Stimulated activated CD4-positive, alpha-beta T cell treated with anti-CD3 and anti-CD28 coated beads, Interleukin-12 subunit alpha, Interleukin-12 subunit beta, amount 100 ng/mL, for 24 hours (primary cell): ENCODE results near the gene FAM53B.

Experiments
- DNase-seq, 2 experiments: peaks; one replicate each; pipeline ENCODE4 v3.0.0-alpha.2; 2020; ENCODE audit warnings: low read depth in 2 of 2

The FAM53B gene

DNA sequence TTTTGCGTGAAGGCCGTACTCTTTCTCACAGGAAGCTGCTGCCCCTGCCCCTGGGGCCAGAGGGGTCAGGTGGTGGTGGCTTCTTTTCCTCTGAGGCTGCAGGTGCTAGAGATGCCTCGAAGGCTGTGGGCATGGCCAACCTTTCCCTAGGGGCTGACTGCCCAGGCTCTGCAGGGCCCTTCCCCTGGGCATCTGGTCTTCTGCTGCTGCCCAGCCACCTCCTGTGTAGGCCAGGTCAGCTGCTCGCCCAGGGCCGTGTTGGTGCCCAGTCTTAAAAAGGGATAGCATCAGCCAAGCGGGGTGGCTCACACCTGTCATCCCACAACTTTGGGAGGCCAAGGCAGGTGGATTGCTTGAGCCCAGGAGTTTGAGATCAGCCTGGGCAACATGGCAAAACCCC lies 114.3 kb downstream of the FAM53B start:
- DNase-seq = no peak

DNA sequence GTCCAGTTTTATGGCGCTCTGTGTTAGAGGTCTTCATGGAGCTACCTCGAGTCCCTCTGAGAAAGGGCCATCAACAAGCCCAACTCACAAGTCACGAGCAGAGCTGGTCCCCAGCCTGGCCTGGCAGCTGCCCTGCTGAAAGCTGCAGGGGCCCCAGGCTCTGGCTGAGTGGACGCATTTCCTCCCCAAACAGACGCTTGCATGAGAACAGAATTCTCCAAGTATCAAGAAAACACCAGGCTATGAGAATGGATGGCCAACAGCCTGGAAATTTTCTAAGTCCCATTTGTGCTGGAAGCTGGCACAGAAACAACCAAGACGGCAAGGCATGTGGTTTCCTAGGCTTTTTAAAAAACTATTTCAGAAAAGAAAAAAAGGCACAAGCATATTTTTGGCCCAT lies 114.8 kb downstream of the FAM53B start:
- DNase-seq = no peak

DNA sequence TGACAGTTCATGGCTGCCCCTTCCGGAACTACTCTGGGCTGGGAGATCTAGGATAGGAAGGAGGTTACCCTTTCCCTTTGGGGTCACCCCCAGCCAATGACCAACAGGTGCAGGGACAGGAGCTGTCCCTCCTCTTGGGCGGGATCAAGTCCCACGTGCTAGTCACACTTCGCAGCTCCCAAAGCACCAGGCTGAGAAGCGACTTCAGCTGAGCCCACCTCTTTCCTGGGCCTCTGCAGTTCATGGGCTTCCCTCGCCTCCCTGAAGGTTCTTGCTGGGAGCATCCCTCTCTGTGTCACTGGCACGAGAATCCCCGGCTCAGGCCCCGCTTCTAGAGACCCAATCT lies 115.5 kb downstream of the FAM53B start:
- no peak for DNase-seq

DNA sequence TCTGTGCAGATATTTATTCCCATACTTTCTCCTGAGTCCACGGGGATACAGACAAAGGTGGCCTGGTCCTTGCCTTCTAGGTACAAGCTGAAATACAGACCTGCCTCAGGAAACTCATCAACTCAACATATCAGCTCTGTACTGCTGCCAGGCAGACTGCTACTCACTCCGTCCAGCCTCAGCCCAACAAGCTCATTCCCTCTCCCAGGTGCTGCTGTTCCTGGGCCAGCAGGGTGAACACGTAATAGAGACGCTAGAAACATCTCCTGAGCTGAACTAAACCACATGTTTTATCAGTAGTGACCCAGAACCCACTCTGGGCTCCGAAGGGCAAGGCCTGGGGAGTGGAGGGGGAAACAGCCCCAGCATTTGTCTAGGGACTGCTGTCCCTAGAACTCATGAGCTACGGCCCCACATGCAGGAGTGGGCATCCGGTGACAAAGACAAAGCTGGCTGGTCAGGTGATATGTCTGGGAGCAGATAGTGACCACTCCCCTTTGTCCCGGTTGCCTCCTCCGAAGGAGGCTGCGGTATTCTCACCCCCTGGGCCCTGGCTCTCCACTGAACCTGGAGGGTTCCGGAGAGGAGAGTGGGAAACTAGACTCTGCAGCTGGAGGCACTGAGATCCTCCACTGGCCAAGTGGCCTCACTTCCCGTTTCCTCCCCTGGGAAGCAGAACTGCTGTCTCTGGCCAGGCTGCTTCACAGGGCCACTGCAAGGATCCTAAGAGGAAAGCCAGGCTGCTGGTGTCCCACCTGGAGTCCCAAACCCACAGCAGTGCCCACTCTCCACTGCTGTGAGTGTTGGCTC lies 116.1 kb downstream of the FAM53B start:
- no peak for DNase-seq

DNA sequence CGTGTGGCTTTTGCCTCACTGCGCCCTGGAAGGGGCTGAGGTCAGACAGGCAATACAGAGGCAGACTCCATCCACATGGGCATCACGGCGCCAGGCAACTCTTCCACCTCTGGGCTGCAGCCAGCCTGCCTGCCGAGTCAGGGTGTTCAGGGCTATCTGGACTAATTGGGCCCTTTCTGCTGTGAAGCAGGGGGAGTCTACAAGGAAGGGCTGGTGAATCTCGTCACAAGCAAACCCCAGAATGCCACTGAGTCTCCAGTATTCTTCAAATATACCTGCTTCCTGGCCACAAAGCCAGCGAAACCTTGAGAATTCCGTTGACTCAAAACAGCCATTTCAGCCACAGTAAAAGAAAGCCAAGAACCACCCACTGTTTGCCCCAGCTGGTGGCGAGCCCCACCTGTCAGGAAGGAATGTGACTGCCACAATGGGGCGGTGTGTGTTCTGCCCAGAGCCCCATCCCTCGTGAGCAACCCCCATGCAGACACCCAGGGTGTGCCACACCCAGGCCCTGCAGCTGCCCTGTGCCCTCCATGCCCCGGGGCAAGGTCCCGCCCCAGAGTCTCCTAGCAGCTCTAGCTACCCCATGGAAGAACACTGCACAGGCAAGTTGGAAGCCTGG lies 117.3 kb downstream of the FAM53B start:
- DNase-seq = peak; percentile 18 to 54

DNA sequence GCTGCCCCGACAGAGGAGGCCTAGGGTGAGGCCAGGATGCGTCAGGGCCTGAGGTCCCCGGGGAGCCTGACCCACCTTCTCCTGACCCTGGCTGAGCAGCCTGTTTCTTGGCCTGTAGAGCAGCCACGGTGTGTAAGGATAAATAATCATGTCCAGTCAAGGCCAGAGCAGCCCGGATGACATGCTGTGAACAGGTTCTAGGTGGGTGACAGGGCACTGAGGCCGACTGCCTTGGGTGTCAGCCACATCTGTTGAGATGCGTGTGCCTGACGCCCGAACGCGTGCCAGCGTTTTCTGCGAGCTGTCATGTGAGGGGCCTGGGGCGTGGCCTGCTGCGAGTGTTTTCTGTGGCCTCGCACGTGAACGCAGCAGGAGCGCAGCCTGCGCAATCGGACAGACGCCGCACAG lies 118.3 kb downstream of the FAM53B start:
- no peak for DNase-seq

DNA sequence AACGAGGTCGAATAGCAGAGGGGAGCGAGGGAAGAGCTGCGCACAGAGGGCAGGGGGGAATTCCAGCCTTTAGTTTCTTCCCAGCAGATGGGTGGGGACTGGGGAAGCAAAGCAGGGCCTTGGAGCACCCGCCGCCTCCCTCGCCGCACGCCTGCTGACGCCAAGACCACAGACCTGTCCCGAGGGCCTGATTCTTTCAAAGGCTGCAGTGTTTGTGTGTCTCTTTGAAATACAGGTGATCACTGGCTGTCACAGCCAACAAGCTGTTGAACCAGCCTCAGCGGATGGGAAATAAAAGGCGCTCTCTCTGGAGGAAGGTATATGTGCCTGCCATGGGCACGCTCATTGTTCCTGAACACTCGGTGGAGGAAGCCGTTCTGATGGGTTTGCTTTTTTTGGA lies 119.3 kb downstream of the FAM53B start:
- DNase-seq = no peak

DNA sequence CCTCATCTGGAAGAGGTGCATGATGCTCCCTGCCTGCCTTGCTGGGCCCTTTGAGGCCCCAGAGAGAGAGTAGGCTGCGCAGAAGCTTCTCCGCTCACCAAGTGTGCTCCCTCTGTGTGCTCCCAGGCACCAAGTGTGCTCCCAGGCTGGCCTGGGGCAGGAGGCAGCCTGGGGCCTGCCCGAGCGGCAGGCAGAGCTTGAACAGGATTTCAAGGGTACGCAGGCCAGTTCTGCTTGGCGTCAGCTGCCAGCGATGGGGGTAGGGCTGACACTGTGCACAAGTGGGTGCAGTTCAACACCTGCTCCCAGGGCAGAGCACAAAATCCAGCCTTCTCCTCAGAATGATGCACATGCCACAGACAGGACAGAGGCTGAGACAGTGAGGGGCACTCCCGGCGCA lies 119.7 kb downstream of the FAM53B start:
- no peak for DNase-seq

DNA sequence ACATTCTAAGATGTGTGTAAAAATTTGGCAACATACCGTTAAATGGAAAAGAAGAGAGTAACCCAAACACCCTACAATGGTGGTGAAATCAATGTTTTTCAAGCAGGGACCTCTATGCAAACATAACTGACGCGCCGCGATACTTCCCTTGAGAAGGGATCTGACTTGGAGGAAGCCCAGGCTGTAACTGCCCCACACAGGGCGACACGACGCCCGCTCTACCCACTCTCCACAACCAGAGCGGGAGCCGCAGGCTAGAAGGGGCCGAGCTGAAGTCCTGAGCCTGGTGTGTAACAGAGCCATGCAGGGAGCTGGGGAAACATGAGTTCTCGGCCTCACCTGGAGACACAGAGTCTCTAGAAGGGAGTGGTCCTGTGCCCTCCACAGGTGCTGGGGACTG lies 120.2 kb downstream of the FAM53B start:
- no peak for DNase-seq

DNA sequence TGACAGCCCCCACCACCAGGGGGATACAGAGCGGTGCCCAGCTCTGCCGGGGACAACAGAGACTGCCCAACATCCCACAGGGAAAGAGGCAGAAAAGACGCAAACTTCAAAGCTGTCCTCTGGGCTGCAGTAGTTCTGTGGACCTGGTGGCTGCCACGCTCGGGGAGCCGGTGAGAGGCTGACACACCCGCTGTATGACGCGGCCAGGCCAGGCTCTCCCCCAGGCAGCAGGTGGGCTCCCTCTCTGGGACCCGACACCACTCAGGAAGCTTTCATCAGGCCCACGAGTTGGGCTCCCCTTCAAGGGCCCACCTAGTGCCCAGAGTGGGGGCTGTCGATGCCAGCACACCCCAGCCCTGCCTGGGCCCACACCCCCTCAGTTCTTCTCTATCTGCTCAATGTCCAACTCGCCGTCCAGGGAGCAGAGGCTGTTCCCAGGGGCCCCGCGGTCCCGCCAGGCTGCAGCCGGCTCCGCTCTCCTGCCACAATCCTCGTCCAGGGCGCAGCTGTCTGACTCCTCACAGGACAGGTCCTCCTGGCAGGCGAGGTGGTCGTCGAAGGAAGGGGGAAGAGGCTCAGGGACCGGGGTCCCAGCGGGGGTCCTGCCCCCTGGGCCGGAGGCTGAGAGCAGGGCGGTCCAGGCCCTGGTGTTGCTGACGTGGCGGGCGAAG lies 121.2 kb downstream of the FAM53B start:
- no peak for DNase-seq

DNA sequence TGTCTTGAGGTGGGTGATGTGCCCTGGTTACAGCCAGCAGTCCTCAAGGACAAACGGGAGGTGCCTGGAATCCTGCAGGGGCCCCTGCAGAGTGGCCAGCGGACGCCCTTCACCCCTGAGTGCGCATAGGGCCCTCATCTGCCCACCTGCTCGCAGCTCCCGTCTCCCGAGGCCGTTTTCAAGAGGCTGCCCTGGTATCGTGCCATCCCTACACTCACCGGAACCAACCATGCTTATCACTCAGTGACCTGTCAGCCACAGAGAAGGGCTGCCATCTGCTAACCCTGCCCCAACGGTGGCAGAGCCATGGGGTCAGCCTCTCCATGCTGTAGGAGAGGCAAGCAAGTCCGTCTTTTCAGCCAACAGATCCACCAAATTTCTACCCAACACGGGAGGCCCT lies 122.0 kb downstream of the FAM53B start:
- no peak for DNase-seq

DNA sequence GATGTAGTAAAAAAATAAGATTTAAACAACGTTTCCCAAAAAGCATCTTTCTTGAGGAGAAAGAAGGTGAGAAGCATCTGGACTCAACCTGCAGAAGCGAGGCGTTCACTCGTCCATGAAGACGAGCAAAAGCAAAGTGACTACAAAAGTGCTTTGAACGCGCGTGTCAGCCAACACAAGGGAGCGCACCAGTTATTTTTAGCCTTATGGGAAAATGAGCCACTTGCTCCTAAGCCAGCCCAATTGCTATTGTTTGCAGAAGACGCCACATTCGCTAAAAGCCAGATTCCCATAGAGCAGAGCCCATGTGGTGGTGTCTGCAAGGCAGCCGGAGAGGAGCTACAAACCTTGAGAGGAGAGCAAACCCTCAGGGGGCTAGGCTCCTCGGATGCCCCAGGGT lies 122.5 kb downstream of the FAM53B start:
- DNase-seq = no peak

DNA sequence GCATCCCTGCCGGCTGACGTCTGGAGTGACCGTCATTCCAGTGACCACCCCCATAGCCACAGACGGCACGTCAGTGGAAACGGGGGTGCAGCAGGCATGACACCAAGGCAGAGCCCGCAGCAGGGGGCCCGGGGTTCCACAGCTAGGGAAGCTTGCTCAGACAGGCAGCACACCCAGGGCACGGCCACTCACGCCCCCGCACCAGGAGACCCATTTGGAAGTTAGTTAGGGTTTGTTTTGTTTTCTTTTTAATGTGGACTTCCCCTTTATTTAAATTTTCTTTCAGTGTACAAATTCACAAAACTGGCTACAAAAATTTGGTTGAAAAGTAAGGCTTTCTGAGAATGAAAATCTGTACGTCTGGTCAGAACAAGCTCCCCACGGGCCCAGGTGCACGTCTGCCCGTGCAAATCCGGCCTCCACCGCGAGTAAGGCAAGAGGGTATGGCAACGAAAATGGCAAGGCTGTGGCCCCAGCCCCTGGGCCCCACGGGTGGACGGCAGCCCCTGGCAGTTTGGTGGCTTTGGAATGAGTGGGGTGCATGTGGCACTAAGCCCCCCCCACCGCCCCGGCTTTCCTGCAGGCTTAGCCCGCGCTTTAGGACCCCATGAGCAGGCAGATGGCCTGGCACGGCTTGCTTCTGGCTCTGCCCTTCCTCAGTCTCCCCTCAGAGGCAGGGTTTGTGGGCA lies 124.2 kb downstream of the FAM53B start:
- DNase-seq = no peak

DNA sequence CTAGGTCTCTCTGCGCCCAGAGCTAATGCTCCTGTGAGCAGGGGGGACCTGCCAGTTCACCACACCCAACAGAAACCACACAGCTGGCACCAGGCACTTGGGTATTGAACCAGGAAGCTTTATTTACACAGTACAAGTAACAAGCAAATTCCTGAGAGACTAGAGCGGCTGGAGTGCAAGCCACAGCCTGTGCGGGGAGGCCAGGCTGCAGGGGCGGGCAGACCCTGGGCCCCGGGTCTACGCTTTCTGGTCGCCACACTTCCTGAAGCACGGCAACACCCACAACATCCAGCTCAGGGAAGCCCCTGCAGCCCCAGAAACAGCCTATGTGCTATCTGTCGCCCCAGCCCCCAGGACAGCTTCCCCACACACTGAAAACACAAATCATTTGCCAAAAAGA lies 125.0 kb downstream of the FAM53B start:
- DNase-seq = no peak

DNA sequence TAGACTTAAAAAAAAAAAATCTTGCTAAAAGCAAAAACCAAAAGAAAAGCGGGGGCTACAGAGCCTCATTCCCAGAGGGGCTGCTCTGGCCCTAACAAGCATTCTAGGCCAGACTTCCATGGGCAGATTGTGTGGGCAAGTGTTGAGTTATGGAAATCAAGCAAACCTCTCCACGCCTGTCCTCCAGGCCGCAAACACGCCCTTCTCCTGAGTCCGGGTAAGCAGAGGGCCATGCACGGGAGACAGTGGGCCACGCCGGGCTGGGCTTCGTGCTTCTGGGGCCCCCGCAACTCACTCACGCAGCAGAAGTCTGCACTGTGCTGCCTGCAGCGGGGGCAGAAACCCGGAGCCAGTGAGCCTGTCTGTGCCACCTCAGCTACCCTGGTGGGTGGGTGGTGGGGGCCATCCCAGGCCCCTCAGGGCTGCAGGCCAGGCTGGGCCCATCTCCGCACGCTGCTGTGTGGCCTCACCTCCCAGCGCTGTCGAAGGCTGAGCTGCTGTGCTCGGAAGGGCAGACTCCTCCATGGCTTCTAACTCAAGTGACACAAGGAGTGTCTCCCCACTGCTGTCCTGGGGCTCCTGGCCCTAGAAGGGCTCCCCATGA lies 125.6 kb downstream of the FAM53B start:
- DNase-seq = no peak

DNA sequence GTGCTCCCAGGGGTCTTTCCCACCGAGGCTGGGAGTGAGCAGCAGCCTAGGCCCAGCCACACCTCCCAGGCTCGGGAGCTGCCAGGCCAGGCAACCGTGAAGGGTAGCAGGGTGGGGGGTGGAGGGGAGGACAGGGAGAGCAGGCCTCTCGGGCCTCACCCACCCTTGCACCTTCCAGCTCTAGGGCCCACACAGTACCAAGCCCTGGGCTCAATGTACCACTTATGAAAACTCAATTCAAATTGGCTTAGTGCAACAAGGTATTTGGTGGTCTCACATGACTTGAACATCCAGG lies 127.4 kb downstream of the FAM53B start:
- no peak for DNase-seq

DNA sequence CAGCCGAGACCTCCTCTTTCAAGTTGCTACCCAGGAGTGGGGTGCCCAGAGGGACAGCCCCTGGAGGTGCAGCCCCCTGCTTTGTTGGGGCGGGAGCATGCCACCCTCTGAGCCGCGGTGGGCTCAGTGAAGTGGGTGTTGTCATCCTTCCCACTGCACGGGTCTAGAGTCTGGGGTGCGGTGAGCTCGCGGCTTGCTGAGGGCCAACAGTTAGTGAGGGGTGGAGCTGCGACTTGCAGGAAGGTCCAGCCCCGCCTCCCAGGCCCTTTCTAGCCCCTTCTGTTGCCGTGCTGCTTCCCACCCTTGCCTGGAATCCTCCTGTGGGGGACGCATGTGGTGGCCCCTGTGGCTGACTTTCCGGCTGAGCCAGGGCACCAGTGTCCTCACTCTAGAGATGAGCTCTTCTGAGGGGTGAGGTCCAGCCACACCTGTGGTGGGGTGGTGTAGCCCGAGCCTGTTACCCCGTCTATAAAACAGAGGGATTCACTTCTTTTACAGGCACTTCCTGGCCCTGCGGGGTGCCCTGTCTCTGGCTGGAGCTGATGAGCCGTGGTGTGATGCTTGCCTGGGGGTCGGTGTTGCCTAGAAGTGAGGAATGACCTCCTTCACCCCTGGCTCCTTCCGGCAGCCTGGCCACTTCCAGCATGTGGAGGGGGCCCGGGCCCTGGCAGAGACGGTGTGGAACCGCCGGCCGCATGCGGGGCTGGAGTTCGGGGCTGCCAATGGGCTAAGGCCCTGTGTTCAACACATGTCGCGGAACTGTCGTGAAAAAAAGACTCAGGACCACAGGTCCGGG lies 127.9 kb downstream of the FAM53B start:
- DNase-seq = no peak

DNA sequence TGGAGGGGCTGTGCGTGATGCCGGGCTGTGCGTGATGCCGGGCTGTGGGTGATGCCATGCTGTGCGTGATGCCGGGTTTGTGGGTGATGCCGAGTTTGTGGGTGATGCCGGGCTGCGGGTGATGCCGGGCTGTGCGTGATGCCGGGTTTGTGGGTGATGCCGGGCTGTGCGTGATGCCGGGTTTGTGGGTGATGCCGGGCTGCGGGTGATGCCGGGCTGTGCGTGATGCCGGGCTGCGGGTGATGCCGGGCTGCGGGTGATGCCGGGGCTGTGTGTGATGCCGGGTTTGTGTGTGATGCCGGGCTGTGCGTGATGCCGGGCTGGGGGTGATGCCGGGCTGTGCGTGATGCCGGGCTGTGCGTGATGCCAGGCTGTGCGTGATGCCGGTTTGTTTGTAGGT lies 128.9 kb downstream of the FAM53B start:
- no peak for DNase-seq

DNA sequence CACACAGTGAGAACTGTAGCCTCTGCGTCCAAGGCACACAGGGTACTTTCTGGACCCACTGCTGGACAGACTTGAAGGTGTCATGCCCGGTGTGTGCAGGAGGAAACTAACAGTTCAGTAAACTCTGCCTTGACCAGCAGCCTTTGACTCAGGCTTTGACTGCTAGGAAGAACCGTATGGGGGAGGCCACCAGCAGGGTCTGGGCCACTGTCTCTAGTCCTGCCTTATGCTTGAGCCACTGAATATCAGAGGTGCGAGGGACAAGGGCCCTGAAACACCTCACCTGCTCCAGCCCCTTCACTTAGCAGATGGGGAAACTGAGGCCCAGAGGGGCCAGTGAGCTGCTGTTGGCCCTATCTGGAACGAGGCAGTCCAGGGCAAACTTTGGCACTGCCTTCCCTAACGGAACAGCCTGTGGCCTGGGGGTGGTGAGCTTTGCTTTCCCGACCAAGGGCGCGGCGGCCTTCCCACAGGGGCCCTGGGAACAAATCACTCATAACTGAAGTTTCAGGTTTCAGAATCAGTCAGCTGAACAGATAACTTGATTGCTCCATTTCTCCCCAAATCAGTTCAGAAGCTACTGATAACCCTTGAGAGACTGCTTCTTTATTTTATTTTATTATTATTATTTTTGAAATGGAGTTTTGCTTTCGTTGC lies 130.0 kb downstream of the FAM53B start:
- peak; percentile 31 to 72 for DNase-seq

DNA sequence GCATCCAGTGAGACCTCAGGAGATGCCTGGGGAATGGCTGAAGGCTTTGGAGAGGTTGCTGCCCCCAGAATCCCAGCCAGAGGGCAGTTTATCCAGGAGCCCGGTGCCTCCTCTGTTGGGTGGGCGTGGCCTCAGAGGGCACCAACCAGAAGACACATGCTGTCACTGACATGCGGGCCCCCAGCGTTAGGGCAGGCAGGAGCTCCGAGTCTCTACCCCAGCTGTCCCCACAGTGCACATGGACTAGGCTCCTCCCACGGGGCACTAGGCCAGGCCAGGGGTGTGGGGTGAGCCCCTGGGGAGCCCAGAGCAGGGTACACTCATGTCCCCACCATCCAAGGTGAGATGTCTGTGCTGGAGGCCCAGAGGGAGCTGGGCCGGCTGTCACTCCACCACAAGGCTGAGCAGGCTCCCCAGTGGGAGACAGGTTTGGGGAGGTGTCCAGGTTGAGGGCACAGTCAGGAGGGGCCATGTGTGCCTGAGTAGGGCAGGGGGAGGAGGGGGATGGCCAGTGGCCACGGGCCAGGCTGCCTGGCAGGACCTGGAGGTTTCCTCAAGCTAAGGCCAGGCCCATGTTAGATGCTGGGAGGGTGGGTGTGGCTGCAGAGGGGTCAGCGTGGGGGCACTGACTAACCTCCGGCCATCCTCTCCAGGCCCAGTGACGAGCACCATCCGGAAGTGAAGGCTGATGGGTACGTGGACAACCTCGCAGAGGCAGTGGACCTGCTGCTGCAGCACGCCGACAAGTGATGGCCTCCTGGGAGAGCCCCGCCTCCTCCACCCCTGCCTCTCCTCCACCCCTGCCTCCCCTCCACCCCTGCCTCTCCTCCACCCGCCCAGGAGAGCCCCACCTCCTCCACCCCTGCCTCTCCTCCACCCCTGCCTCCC lies 131.3 kb downstream of the FAM53B start:
- DNase-seq = no peak
